NCI-H345 (cell line): ENCODE measurements around the gene ACTL6A.
A peak's percentile ranks its signal among the peaks of the same experiment; 100 is the strongest.
"Not testable (repeated sequence)": the region's sequence is repeated elsewhere in the genome, so short reads cannot be mapped to it uniquely, and the experiment has no call there.

ENCODE experiments used
- DNase-seq: peaks from one replicate; lab custom pipeline; 2025; lab: John Stamatoyannopoulos, UW

Gene ACTL6A

GRCh38 chr3:179562591-179563270 lies at the start of gene ACTL6A:
Gene ACTL6A (plus strand): TSS chr3:179562926. CDS start chr3:179563093, 167 bp downstream.
- peak; percentile 100 for DNase-seq

GRCh38 chr3:179513862-179514261 lies 48.9 kb upstream of the ACTL6A start:
- no peak for DNase-seq

- not testable (repeated sequence) for DNase-seq
These were observed 46.1 kb upstream of the ACTL6A start for GRCh38 chr3:179516461-179517251.

- no peak for DNase-seq
These were observed 36.2 kb upstream of the ACTL6A start for GRCh38 chr3:179526482-179526881.

- peak; percentile 69 for DNase-seq
These were observed 35.7 kb upstream of the ACTL6A start for GRCh38 chr3:179526989-179527391.

GRCh38 chr3:179528772-179529171 lies 34.0 kb upstream of the ACTL6A start:
- DNase-seq, result peak; percentile 84

- no peak for DNase-seq
These were observed 31.1 kb upstream of the ACTL6A start for GRCh38 chr3:179531576-179531975.

GRCh38 chr3:179533274-179533673 lies 29.5 kb upstream of the ACTL6A start:
- no peak for DNase-seq

- DNase-seq, result no peak
These were observed 26.5 kb upstream of the ACTL6A start for GRCh38 chr3:179536256-179536655.

GRCh38 chr3:179541094-179541493 lies 21.6 kb upstream of the ACTL6A start:
- DNase-seq, result no peak

- DNase-seq, result no peak
These were observed 21.1 kb upstream of the ACTL6A start for GRCh38 chr3:179541596-179541995.

GRCh38 chr3:179542375-179542774 lies 20.4 kb upstream of the ACTL6A start:
- DNase-seq, result no peak

- no peak for DNase-seq
These were observed 17.6 kb upstream of the ACTL6A start for GRCh38 chr3:179544981-179545645.

GRCh38 chr3:179546814-179547241 lies 15.9 kb upstream of the ACTL6A start:
- no peak for DNase-seq

- no peak for DNase-seq
These were observed 11.2 kb upstream of the ACTL6A start for GRCh38 chr3:179551349-179552105.

- peak; percentile 76 for DNase-seq
These were observed 3.9 kb upstream of the ACTL6A start for GRCh38 chr3:179558742-179559364.

- DNase-seq, result no peak
These were observed 1.9 kb upstream of the ACTL6A start for GRCh38 chr3:179560791-179561190.

- DNase-seq, result peak; percentile 62
These were observed 601 bp downstream of the ACTL6A start for GRCh38 chr3:179563271-179563783.

- DNase-seq, result no peak
These were observed 2.8 kb downstream of the ACTL6A start for GRCh38 chr3:179565496-179565895.

GRCh38 chr3:179580992-179581391 lies 18.3 kb downstream of the ACTL6A start:
- no peak for DNase-seq

GRCh38 chr3:179589143-179589542 lies 26.4 kb downstream of the ACTL6A start:
- DNase-seq, result no peak
